ENCODE measurements around the gene NPAS2. TPM values are rescaled to one million over a fixed set of nuclear protein-coding genes. Genes with fewer than 3 reads are reported as not detected.

The NPAS2 gene
- polyA plus RNA-seq, 6 donors from 2014 or later, result not detected

- DNase-seq (no peak), ATAC-seq (ENCODE audit: low read depth in 2 of 2) (no peak)
- H3K9me3 Mint-ChIP-seq, result no peaks in the 10 kb centered on the region
- peaks cover 32 to 50% (median 47%) of the 10 kb centered on the region in 3 donors for H3K27me3 Mint-ChIP-seq
- no peaks in the 10 kb centered on the region for H3K4me1 Mint-ChIP-seq
- no peaks in the 10 kb centered on the region for H3K36me3 Mint-ChIP-seq
- H3K4me3 Mint-ChIP-seq, result no peak overlapping the region
- no peak overlapping the region for H3K27ac Mint-ChIP-seq
Measured at GRCh38 chr2:100934504-100935371, 114.8 kb downstream of the NPAS2 start.

GRCh38 chr2:100935372-100935752, 115.4 kb downstream of the NPAS2 start:
- Mint-ChIP-seq H3K27me3 (peaks cover 28 to 47% (median 42%) of the 10 kb centered on the region in 3 donors), H3K9me3 (no peaks in the 10 kb centered on the region)
- ATAC-seq (ENCODE audit: low read depth in 2 of 2), result no peak

GRCh38 chr2:100936070-100936741, 116.3 kb downstream of the NPAS2 start:
- peaks cover 0 to 5% (median 0%) of the 10 kb centered on the region in 3 donors for H3K4me1 Mint-ChIP-seq

More at GRCh38 chr2:100935372-100935752, 115.4 kb downstream of the NPAS2 start:
- no peak overlapping the region for H3K27ac Mint-ChIP-seq
- H3K4me1 Mint-ChIP-seq, result no peaks in the 10 kb centered on the region
- H3K36me3 Mint-ChIP-seq, result no peaks in the 10 kb centered on the region
- DNase-seq, result no peak
- no peak overlapping the region for H3K4me3 Mint-ChIP-seq

DNA sequence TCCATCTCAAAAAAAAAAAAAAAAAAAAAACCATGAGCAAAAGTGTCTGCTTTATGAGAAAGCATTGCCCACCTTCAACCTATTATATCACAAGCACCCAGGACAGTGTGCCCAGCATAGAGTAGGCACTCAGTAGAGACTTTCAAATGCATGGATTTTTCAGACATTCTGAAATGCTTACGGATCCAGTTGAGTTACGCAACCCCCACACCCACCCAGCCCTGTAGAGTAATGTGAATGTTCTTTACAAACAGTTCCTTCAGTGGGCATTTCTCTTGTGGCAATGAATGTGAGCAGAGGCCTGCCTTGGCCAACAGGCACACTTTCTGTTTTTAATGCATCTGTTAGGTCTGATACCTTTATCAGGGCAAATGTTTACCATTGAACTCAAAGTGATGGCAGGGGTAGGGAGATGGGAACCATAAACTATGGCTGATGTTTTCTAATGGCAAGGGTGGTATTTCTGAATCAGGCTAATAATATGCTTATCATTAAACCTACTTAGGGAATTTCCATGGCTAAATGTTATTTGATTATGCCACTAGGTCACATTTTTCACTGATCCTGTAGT, 117.1 kb downstream of the NPAS2 start:
- Mint-ChIP-seq H3K9me3 (no peaks in the 10 kb centered on the region), H3K36me3 (no peaks in the 10 kb centered on the region), H3K4me1 (peaks cover 0 to 5% (median 2%) of the 10 kb centered on the region in 3 donors), H3K27ac (no peak overlapping the region), H3K4me3 (no peak overlapping the region), H3K27me3 (peaks cover 28 to 35% (median 30%) of the 10 kb centered on the region in 3 donors)
- no peak for ATAC-seq (ENCODE audit: low read depth in 2 of 2)
- DNase-seq, result no peak

More at GRCh38 chr2:100936070-100936741, 116.3 kb downstream of the NPAS2 start:
- H3K27ac Mint-ChIP-seq, result no peak overlapping the region
- no peaks in the 10 kb centered on the region for H3K9me3 Mint-ChIP-seq
- no peak for DNase-seq
- H3K27me3 Mint-ChIP-seq, result peaks cover 28 to 42% (median 34%) of the 10 kb centered on the region in 3 donors
- no peak for ATAC-seq (ENCODE audit: low read depth in 2 of 2)
- H3K4me3 Mint-ChIP-seq, result no peak overlapping the region
- H3K36me3 Mint-ChIP-seq, result no peaks in the 10 kb centered on the region

DNA sequence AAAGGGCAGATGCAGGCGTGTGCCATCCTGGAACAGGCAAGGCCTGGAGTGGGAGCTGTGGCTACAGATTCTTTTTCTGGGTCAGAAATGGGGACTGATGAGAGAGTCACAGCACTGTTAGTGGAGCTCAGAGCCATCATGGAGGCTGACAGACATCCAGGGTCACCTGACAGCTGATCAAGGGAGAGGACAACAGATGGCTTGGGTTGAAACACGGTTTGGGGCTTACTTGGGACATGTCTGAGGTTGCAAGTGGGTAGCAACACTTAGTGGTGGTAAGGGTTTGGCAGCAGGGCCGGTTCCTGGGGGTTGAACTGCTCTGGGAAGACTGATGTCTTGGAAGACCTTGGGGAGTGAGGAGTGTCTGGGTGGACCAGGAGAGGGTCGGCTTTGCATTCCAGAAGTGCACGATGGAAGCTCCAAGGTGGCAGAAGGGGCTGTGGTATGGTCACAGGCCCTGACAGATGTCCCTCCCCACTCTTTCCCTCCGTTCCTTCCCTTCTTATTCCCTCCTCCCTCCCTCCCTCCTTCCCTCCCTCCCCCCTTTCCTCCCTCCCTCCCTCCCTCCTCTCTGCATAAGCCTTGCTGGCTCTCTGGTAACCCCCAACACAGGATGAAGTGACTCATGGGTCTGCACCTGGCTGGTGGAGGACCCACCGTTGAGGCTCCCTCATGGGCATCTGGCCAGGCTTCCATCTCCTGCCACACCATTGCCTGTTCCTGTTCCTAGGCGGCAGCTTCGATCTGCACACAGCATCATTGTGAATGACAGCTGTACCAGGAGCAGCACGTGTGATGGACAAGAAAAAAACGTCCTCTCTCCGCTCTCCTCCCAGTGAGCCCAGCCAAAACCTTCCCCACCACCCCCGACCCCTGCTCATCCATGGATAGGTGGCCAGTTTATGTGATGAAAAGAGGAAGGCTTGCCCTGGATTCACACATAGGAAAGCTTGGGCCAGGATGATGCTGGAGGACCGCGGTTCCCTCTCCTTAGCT, 118.4 kb downstream of the NPAS2 start:
- H3K9me3 Mint-ChIP-seq, result no peaks in the 10 kb centered on the region
- ATAC-seq (ENCODE audit: low read depth in 2 of 2) (no peak), DNase-seq (no peak)
- no peak overlapping the region for H3K4me3 Mint-ChIP-seq
- H3K27me3 Mint-ChIP-seq, result peaks cover 30 to 37% (median 30%) of the 10 kb centered on the region in 3 donors
- peaks cover 0 to 5% (median 2%) of the 10 kb centered on the region in 3 donors for H3K4me1 Mint-ChIP-seq
- H3K36me3 Mint-ChIP-seq, result no peaks in the 10 kb centered on the region
- H3K27ac Mint-ChIP-seq, result no peak overlapping the region

GRCh38 chr2:100939445-100939844, 119.5 kb downstream of the NPAS2 start:
- H3K4me3 Mint-ChIP-seq, result no peak overlapping the region
- H3K9me3 Mint-ChIP-seq, result no peaks in the 10 kb centered on the region
- H3K36me3 Mint-ChIP-seq, result no peaks in the 10 kb centered on the region
- peaks cover 25 to 38% (median 29%) of the 10 kb centered on the region in 3 donors for H3K27me3 Mint-ChIP-seq
- DNase-seq (no peak), ATAC-seq (ENCODE audit: low read depth in 2 of 2) (no peak)
- peaks cover 0 to 5% (median 2%) of the 10 kb centered on the region in 3 donors for H3K4me1 Mint-ChIP-seq
- no peak overlapping the region for H3K27ac Mint-ChIP-seq

DNA sequence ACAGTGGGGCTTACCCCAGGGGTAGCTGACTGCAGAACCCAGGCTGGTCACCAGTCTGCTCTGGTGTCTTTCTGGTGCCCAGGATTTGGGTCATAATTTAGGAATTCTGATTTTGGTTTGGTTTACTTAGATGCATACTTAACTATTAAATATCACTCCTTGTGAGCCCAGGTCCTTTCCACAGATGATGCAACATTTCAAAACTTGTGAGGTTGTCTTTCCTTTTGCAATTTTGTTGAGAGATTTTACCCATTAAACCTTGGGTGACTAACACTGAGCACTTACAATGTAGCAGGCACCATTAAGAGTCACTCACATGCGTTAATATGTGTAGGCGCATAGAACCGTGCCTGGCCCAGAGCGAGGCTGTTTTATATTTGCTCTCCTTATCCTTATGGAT, 120.3 kb downstream of the NPAS2 start:
- H3K36me3 Mint-ChIP-seq, result no peaks in the 10 kb centered on the region
- no peak overlapping the region for H3K4me3 Mint-ChIP-seq
- peaks cover 0 to 5% (median 2%) of the 10 kb centered on the region in 3 donors for H3K4me1 Mint-ChIP-seq
- H3K27ac Mint-ChIP-seq, result no peak overlapping the region
- DNase-seq (no peak), ATAC-seq (ENCODE audit: low read depth in 2 of 2) (no peak)
- no peaks in the 10 kb centered on the region for H3K9me3 Mint-ChIP-seq
- H3K27me3 Mint-ChIP-seq, result peaks cover 23 to 37% (median 26%) of the 10 kb centered on the region in 3 donors

GRCh38 chr2:100940766-100941645, 121.1 kb downstream of the NPAS2 start:
- Mint-ChIP-seq H3K9me3 (no peaks in the 10 kb centered on the region), H3K27ac (peak overlapping the region in 1 of 6 donors; percentile 74)
- ATAC-seq (ENCODE audit: low read depth in 2 of 2), result no peak

DNA sequence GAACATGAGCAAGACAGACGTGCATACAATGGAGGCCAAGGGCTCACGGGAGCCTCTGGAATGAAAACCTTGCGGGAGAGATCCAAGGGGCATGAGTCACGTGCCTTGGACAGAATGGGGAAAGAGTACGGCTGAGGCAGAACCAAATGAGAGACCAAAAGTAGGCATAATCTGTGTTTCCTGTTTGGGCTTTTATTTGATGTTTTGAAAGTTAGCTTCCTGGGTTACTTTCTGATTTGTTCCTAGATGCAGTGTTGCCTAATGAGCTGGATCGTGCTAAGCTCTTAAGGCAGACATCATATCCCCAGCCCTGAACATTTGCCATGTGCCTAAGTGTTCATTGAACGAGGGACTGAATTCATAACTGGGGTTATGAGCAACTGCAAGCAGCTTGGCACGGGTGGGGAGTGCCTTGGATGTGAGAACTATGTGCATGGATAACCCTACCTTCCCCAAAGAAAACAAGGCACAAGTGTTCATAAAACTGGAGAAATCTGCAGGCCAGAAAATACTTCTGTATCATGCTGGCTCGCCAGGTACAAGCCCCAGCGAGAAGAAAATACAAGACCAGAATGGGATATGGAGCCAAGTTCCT, 121.8 kb downstream of the NPAS2 start:
- Mint-ChIP-seq H3K36me3 (no peaks in the 10 kb centered on the region), H3K27me3 (peaks cover 25 to 42% (median 31%) of the 10 kb centered on the region in 3 donors), H3K27ac (no peak overlapping the region), H3K4me3 (no peak overlapping the region), H3K9me3 (no peaks in the 10 kb centered on the region), H3K4me1 (peaks cover 0 to 5% (median 2%) of the 10 kb centered on the region in 3 donors)
- no peak for ATAC-seq (ENCODE audit: low read depth in 2 of 2)
- DNase-seq, result no peak

More at GRCh38 chr2:100940766-100941645, 121.1 kb downstream of the NPAS2 start:
- DNase-seq, result no peak
- no peaks in the 10 kb centered on the region for H3K36me3 Mint-ChIP-seq
- peaks cover 0 to 5% (median 2%) of the 10 kb centered on the region in 3 donors for H3K4me1 Mint-ChIP-seq
- no peak overlapping the region for H3K4me3 Mint-ChIP-seq
- peaks cover 24 to 38% (median 26%) of the 10 kb centered on the region in 3 donors for H3K27me3 Mint-ChIP-seq

GRCh38 chr2:100944617-100945432, 124.9 kb downstream of the NPAS2 start:
- Mint-ChIP-seq H3K4me3 (no peak overlapping the region), H3K27me3 (peaks cover 19 to 32% (median 31%) of the 10 kb centered on the region in 3 donors), H3K36me3 (no peaks in the 10 kb centered on the region), H3K4me1 (peaks cover 0 to 5% (median 2%) of the 10 kb centered on the region in 3 donors), H3K27ac (no peak overlapping the region), H3K9me3 (no peaks in the 10 kb centered on the region)
- DNase-seq, result no peak
- ATAC-seq (ENCODE audit: low read depth in 2 of 2), result no peak

GRCh38 chr2:100945433-100945740, 125.4 kb downstream of the NPAS2 start:
- H3K4me3 Mint-ChIP-seq, result no peak overlapping the region
- H3K27me3 Mint-ChIP-seq, result peaks cover 19 to 32% (median 31%) of the 10 kb centered on the region in 3 donors
- no peaks in the 10 kb centered on the region for H3K36me3 Mint-ChIP-seq
- H3K27ac Mint-ChIP-seq, result peak overlapping the region in 2 of 6 donors; percentile 37 to 48
- ATAC-seq (ENCODE audit: low read depth in 2 of 2) (no peak), DNase-seq (no peak)
- H3K4me1 Mint-ChIP-seq, result peaks cover 0 to 5% (median 2%) of the 10 kb centered on the region in 3 donors
- no peaks in the 10 kb centered on the region for H3K9me3 Mint-ChIP-seq

Data from naive B cell (primary cell).